ENCODE results near the gene FAM184A.

Gene FAM184A

GRCh38 chr6:118953391-118953790 is 125.1 kb downstream of the FAM184A start:
- no peak for DNase-seq

GRCh38 chr6:118952683-118953082 is 125.8 kb downstream of the FAM184A start:
- DNase-seq = no peak

GRCh38 chr6:118945217-118945616 is 133.2 kb downstream of the FAM184A start:
- no peak for DNase-seq

- no peak for DNase-seq
Observed at GRCh38 chr6:118940770-118941169, 137.7 kb downstream of the FAM184A start.

- no peak for DNase-seq
Observed at GRCh38 chr6:118939683-118940082, 138.8 kb downstream of the FAM184A start.

- no peak for DNase-seq
Observed at GRCh38 chr6:118935978-118936703, 142.3 kb downstream of the FAM184A start.

- no peak for DNase-seq
Observed at GRCh38 chr6:118935331-118935668, 143.2 kb downstream of the FAM184A start.

GRCh38 chr6:118934461-118935330 is 143.8 kb downstream of the FAM184A start, which contains the start of gene MCM9:
TSS of gene MCM9 (minus strand) at chr6:118935159. CDS start at chr6:118931723, 3,436 bp downstream.
- peak; percentile 77 for DNase-seq

- DNase-seq = no peak
Observed at GRCh38 chr6:118933855-118934460, 144.5 kb downstream of the FAM184A start.

GRCh38 chr6:118932421-118932820 is 146.0 kb downstream of the FAM184A start:
- DNase-seq = no peak

GRCh38 chr6:118931436-118931835 is 147.0 kb downstream of the FAM184A start:
- DNase-seq = no peak

GRCh38 chr6:118930680-118931079 is 147.8 kb downstream of the FAM184A start:
- no peak for DNase-seq

- DNase-seq = no peak
Observed at GRCh38 chr6:118923035-118923434, 155.4 kb downstream of the FAM184A start.

- DNase-seq = no peak
Observed at GRCh38 chr6:118921084-118921483, 157.4 kb downstream of the FAM184A start.

GRCh38 chr6:118918329-118918725 is 160.1 kb downstream of the FAM184A start:
- no peak for DNase-seq

- no peak for DNase-seq
Observed at GRCh38 chr6:118917546-118918328, 160.7 kb downstream of the FAM184A start.

GRCh38 chr6:118914598-118914997 is 163.9 kb downstream of the FAM184A start:
- no peak for DNase-seq

- no peak for DNase-seq
Observed at GRCh38 chr6:118913161-118913560, 165.3 kb downstream of the FAM184A start.

GRCh38 chr6:118912646-118913045 is 165.8 kb downstream of the FAM184A start:
- no peak for DNase-seq

Measured in activated CD4-positive, alpha-beta T cell treated with anti-CD3 and anti-CD28 coated beads for 1 hour (primary cell).